ENCODE results near the gene TNNI3K.

Gene TNNI3K

DNA sequence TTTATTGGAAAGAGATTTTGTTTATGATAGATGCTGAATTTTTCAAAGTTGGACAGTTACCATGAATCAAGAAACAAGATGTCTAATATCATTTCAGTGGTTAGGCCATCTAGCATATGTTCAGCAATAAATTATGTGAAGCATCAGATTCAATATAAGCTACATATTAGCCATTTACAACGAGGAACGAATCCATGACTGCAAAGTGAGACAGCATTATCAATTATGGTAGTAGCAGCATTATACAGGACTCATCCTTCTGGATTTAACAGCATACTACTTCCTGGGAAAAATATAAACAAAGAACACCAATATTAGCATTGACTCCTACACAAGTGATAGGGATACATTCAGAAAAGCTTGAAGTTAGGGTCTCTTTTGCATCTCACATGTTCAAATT, 218.1 kb downstream of the TNNI3K start:
- no peak for DNase-seq

DNA sequence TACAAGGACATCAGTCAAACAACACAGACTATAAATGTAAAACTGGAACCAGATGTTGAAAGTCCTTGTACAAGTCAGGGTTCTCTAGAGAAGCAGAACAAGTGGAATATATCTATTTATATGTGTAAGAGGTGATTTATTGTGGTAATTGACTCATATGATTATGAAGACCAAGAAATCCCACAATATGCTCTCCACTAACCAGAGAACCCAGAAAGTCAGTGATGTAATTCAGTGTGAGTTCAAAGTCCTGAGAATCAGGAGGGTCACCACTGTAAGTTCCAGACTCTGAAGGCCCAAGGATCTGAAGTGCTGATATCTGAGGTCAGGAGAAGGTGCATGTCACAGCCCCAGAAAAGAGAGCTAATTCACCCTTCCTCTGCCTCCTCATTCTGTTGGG, 220.2 kb downstream of the TNNI3K start:
- no peak for DNase-seq

DNA sequence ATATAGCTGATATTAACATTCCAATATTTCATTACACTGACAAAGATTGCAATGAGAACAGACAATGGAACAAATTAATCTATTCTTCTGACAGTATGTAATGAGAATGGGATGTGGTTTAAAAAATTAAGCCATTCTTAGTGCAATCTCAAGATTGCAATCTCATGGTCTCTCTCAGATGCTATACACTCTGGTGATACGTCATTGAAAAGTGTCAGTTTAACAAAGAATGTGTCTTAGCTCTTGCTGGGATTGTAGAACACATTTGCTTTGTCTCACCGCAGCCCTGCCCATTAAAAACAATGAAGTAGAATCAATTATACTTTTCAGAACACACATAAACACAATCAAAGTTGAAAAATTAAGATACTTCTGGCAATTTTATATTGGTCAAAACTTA, 222.1 kb downstream of the TNNI3K start:
- DNase-seq: no peak

DNA sequence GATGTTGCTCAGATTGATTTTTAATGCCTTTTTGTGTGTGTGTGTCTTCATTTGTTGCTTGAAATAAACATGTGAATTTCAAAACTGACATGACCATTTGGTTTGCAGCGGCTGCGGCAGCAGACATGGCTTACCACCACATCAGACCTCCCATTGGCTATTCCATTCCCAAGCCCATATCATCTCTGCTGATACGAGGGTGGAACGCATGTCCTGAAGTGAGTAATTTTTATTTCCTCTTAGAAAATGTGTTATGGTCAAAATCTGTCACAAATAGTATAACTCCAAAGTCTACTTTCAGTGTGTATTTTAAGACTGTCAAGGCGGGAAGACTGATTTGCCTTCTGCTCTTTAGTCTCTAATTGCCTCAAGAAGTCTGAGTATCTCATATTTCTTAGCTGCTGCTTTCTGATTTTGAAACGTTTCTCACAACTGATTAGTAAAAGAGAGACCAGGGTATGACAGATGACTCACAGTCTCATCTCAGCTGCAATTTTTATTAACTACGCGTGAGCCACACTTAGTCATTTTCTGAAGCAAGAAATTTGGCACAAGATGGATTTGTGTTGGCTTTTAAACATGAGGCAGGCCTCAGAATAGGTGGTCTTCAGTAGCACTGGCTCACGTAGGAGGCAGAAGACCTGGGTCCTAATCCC, 228.3 kb downstream of the TNNI3K start:
- DNase-seq: no peak

DNA sequence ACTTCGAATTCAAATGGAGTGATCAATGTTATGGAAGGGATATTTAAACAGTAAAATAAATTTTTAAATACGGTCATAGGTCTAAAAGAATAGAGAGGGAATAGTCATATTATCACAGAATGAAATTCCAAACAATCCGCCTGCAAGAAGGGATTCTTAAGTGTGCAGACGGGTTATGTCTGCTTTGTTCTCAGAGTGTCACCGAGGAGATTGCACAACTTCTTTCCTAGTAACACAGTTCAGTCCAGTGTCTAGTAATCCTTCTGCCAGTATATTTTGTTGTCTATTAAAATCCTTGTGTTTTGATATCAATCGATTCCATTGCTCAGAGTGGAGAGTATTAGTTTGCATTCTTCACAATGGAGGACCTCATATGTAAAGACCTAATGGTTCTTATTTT, 228.8 kb downstream of the TNNI3K start:
- DNase-seq: no peak

DNA sequence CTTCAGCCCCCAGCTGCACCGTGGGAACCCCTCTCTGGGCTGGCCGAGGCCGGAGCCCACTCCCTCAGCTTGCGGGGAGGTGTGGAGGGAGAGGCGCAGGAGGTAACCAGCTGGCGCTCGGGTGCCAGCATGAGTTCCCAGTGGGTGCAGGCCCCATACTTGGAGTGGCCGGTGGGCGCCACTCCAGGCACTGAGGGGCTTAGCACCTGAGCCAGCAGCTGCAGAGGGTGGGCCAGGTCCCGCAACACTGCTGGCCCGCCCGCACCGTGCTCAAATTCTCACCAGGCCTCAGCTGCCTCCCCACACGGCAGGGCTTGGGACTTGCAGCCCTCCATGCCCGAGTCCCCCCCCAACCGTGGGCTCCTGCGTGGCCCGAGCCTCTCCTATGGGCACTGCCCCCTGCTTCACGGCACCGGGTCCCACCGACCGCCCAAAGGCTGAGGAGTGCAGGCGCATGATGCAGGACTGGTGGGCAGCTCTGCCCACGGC, 230.1 kb downstream of the TNNI3K start:
- DNase-seq: no peak

DNA sequence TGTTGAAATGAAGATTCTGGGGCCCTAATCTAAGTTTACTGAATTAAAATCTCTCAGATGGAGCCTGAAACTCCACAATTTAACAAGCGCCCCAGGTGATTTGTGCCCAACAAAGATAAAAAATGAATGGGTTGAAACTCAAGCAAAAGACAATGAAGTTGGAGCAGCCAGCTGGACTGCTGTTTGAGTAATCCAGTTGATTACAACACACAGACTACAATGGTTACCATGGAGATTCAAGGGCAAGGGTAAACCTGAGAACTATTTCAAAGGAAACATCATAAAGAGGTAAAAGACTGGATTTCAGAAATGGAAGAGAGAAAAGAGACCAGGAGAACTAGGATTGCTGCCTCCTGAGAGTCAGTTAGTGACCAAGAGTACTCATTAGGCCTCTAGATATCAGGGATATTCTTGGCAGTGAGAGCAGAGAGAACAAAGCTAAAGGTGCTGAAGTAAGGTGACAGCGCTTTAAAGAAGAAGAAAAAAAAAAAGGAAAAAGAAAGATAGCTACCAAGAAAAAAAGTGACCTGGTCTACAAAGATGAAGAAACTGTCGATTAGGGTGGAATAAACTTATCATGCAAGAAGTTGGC, 232.7 kb downstream of the TNNI3K start:
- DNase-seq: no peak

DNA sequence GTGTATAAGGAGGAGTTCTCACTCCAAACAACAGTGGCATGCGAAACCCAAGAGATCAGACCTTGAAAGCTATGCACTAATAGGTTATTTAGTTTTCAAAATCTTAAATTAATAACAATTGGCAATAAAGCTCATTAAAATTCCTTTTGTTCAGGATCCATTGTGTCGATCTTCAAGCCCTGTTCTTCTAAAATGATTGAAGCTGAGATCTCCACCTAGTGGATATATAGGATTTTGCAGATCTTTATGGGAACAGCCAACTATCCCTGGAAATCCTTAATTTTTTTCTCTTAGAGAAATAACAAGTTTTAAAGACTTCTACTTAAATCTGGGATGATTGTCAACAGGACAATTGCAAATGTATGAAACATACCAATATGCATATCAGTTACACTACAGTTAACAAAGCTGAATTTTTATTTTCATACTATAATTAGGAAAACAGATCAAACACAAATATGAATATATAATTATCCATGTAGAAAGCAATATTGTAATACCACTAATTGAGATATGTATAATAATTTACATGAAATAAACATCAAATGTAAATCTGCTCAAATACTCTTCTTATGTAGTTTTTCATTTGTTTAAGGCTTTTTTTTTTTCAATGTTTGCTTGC, 233.9 kb downstream of the TNNI3K start:
- DNase-seq: peak; percentile 40

DNA sequence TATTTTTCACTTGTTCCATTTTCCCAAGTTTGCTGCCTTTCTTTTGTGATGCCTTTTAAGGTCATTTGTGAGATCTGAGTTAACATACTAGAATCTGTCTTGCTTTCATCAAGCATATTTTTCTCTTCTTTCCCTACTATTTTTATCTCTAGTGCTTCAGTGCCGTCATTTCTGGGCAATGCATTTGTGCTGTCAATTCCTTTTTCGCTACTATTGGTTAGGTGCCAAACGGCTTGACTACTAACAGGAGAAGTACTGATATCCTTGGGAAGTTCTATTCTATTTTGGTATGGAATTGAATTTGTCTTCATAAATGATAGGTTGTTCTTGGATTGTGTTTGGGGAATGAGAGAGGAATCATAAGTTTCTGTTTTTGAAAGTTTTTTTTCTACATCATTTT, 235.1 kb downstream of the TNNI3K start:
- DNase-seq: no peak

DNA sequence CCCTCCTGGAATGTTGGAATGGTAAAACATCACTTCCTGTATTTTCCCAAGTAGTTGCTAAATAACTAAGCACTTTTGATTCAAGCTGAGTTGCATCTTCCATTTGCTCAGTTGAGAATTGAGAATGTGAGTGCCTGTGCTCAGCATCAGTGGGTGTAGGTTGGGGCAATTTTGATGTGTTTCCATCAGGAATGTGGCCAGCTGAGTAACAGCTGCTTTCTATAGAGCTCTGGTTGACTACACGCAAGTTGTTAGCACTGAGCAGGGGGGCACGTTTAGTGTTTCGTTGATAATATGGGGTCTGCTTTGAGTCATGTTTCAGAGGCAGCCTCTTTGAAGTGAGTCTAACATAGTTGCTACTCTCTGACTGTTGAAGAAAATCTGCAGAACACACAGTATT, 235.7 kb downstream of the TNNI3K start:
- DNase-seq: no peak

DNA sequence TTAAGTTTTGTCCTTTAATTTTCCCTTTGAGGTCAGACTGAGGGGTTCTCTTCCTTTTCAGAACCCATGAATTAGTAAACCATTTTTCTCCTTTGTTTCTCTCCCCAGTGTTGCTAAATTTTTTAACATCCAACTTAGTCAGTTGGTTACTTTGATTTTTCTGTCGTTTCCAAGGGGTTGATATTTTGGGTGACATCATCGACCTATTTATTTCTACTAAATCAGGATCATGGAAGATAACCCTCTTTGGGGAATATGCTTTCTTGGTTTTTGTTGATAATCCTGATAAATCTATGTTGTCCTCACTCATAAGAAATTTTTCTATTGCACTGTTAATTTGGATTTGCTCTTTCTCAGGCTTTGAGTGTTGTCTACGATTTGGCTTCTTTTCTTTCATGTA, 236.3 kb downstream of the TNNI3K start:
- DNase-seq: no peak

DNA sequence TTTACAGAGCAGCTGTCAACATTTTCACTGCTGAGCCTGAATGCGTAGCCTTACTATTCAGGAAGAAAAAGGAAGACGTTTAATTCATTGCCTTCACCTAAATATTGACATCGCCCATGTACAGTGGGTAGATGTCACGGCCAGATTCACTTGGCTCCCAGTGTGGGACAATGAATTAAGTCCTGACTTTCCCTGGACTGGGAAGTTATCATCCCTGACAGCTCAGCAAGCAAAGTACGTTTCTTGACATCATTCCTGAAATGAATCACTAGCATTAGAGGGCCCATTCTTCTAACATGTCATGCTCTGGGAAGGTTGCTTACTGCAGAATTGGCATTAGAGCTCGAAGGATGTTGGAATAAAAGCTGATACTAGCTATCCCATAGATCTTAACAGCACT, 239.4 kb downstream of the TNNI3K start:
- no peak for DNase-seq

DNA sequence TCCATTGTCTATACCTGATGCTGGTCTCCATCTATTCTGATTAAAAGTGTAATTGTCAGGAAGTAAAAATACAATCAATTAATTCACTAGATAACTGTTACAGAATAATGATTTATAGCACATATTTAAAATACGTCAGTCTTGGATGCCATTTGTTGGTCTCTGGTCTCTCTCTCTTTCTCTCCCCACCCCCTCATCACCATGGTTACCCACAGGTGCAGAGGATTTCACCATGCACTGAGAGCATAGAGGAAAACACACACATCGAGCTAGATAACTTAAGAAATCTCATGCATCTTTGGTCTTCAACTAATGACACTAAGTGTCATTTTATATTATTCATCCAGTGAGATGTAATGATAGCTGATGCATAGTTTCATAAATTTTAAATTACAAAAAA, 243.8 kb downstream of the TNNI3K start:
- no peak for DNase-seq

DNA sequence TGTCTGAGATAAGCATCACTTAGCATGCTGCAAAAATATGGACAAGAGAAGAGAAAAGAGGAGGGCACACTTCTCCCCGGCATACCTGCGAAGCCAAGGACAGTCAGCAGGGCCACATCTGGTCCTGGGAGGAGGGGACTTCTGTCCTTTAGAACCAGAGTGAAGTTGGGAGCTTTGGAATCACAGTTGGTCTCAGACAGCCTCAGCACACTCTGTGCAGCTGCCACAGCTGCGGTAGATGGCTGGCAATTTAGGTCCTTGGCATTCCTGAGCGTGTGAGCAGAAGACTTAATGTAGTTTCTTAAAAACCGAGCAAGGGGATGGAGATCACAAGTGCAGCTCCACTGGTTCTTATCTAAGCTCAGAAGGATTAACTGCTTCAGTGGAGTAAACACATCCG, 244.9 kb downstream of the TNNI3K start:
- DNase-seq: no peak

DNA sequence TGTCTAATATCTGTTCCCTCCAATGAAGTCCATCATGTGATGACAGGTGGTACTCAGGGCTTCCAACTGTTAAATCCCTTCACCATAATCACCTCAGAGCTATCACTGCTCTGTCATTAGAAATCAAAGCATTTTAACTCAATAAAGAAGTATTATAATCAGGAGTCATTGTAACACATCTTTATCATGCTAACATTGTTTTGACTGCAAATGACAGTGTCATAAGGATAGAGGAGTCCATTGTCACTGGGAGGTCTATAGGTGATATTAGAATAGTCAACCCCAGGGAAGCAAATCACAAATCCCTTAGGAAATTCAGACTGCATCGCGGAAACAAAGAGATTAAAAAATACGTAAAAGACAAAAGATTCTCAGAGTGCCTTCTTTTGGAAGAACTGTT, 246.4 kb downstream of the TNNI3K start:
- no peak for DNase-seq

DNA sequence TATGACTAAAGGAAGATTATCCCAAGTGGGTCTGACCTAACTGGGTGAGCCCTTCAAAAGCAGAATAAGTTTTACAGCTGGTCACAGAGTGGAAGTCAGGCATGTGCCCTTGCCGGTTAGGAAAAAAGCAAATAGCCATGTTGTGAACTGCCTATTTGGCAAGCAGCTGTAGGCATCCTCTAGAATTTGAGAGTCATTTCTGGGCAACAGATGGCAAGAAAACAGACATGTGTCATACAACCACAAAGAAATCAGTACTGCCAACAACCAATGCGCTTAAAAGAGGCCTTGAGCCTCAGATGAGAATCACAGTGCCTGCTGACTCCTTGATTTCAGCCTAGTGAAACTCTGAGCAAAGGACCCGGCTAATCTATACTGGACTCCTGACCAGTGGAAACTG, 250.4 kb downstream of the TNNI3K start:
- no peak for DNase-seq

DNA sequence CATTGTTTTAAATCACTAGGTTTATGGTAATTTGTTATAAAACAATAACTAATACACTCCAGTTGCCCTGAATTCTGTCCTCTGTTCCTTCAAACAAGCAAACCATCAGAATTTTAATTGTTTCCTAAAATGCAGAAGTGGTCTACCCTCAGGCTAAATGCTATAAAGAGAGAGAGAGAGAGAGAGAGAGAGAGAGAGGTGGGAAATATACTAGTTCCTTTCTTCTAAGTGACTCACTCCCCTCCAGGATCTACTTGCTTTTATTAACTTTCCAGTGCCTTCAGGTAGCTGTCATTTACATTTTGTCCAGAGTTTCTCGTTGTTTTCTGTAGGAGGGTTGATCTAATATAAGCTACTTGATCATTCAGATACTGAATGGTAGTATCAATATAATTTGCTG, 250.8 kb downstream of the TNNI3K start:
- DNase-seq: no peak

DNA sequence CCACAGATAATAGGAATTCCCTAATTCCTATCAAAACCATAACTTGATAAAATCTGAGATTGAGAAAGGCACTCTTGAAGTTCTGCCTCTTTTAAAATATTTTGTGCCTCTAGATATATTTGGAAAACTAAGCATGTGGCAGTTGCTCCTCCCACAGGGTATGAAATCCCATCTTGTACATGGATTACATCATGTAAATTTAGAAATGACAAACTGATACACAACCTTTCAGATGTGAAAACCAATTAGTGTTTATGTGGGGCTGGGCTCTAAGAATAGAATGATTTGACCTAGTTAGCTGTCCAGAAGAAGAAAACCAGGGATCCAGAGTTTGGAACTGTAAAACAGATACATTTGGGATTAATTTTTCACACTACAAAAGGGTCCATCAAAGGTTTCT, 261.5 kb downstream of the TNNI3K start:
- no peak for DNase-seq

DNA sequence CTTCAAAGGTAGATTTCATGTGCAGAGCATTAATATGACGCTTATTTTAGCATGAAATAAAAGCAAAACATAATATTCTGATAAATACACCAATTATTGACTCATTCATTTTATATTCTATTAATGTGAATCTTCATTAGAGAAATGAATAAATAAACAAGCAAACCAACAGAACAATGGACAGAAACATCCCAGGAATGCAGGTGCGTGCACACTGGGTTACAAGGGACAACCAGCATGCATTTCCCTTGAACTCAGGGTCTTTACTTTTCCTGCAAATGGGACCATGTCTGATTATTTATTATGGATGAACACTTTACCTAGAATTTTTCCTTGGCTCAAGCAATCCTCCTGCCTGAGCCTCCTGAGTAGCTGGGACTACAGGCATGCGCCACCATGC, 263.7 kb downstream of the TNNI3K start:
- no peak for DNase-seq

DNA sequence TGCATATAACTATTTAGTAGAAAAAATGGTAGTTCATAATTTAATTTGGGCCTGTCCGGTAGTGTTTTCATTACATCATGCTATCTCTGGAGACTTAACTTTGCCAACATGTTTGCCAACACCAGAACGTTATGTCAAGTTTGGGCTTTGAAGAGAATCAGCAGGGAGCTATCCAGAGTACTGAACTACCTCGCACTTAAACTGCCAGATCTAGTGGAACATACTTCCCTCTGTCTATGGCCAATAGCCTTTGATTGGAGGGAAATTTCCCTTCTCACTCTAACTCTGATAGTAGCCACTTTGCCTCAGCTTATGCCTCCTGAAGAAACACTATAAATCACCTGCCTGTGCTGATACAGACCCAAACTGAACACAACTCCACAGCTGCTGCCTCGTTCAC, 267.2 kb downstream of the TNNI3K start:
- no peak for DNase-seq

DNA sequence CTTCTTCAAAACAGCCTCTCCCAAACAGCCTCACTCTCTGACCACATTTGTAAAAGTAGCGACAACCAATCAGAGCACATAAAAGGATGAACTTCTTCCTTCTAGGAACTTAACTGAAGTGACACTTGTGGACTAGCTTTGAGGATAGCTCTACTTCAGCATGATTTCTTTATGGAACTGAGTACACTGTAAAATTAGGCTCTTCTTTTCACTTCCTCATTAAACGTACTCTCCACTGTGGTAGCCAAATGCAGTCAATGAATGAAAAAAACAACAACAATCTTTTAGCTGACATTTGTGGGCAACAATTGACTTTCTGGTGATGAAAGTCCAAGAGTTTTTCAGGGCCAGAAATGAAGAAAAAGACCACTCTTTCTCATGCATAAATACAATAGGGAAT, 267.7 kb downstream of the TNNI3K start:
- no peak for DNase-seq

DNA sequence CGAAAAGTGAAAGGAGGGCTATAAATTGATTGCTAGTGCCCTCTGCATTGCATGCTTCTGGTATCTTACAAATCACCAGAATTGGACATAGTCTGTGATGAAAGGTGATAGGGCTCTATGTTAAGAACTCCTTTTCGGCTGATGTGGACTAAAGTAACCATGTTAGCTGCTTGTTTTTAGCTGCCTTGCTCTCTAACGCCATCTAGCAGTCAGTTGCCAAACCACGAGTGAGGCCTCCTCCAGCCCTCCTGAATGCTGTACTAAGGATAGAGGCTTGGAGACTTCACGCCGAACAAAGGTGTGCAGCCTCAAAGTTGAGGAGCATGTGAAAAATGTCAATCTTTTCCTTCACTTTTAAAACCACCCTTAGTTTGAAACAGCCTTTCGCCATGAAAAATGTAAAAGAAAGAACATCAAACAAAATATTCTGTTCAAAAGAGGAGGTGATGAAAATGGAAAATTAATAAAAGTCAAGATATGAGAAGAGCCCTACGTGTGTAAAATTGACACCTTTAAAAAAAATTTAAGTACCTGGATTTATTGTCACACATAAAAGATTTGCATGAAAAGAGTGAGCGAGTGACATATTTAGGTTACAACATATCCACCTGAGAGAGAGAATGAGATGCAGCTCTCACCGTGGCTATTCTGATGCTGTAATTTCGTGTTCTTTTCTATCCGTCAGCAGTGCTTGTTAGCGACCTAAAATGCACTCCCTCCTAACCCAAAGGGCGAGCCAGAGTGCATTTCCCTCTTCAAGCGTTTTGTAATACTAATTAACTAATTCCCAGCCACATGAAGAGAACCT, 269.1 kb downstream of the TNNI3K start:
- DNase-seq: no peak

DNA sequence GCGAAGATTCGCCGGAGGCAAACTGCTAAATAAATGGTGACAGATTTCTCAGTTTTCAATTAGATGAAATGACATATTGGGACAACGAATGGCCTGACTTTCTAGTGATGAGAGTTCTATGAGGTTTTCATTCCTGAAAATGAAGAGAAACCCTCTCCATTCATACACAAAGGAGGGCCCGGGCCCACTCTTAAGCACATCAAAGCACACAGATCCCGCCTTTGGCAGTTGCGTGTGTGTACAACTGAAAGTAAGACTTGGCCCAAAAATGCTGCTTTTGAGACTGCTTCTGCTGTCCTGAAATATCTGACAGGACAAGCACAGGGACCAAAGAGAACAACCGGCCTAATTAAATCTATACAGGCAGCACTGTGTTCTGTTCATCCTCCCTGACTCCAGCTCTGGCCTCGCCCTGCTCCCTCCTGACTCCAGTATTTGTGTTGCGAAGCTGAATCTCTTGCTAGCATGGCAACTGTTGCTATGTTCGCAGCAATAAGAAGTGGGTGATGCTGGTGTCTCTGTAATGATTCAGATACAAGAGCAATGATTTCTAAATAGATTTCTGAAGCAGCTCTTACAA, 269.8 kb downstream of the TNNI3K start:
- no peak for DNase-seq
